Upper lobe of right lung (tissue), 1 donor: ENCODE results near the gene METTL16. TPM values are rescaled to one million over a fixed set of nuclear protein-coding genes. Genes with fewer than 3 reads are reported as not detected.

Source experiments
- ATAC-seq: fragments of 200-7000 bp; cut with Tn5 transposase; one replicate; pipeline ENCODE4 v1.9.1; 2020; ENCODE audit warnings: mild to moderate bottlenecking, moderate library complexity
- DNase-seq: peaks from one replicate; pipeline ENCODE4 v3.0.0-alpha.2; 2020
- H3K27ac ChIP-seq: fragments of 200-600 bp; one replicate; pipeline ENCODE4 v1.8.0; 2022
- H3K27me3 ChIP-seq: fragments of 200-600 bp; one replicate; pipeline ENCODE4 v1.8.0; 2022; ENCODE audit warnings: mild to moderate bottlenecking
- H3K36me3 ChIP-seq: fragments of 200-600 bp; one replicate; pipeline ENCODE4 v1.8.0; 2022
- H3K4me1 ChIP-seq: fragments of 200-600 bp; one replicate; pipeline ENCODE4 v1.8.0; 2022
- H3K4me3 ChIP-seq: fragments of 200-600 bp; one replicate; pipeline ENCODE4 v1.8.0; 2022; ENCODE audit warnings: mild to moderate bottlenecking
- H3K9me3 ChIP-seq: fragments of 200-600 bp; one replicate; pipeline ENCODE4 v1.8.0; 2022
- intact Hi-C: fragments of 100-400 bp; cut with DNase I; formaldehyde crosslinking; loops from one replicate; pipeline ENCODE4 v1.11.0; 2022
- total RNA-seq: library from RNA; stranded (reverse); fragmentation: NEBNext Ultra II Directional; extraction: Animal tissue kit (Norgen Biotek cat#: 25700); gene quantifications from one replicate; pipeline ENCODE4 v1.2.1, GENCODE V29; 2021
- TF ChIP-seq, protein P1 (sequence below): fragments of 200-600 bp; IDR thresholded peaks from one replicate; pipeline ENCODE4 v1.8.0; 2022; ENCODE audit warnings: antibody characterized with exemption
- donor health status: DM: no; HTN: yes; CAD: no; lungs with severe emphysema.

The METTL16 gene
- total RNA-seq, 1 donor from 2014 or later = 30.0 TPM

DNA sequence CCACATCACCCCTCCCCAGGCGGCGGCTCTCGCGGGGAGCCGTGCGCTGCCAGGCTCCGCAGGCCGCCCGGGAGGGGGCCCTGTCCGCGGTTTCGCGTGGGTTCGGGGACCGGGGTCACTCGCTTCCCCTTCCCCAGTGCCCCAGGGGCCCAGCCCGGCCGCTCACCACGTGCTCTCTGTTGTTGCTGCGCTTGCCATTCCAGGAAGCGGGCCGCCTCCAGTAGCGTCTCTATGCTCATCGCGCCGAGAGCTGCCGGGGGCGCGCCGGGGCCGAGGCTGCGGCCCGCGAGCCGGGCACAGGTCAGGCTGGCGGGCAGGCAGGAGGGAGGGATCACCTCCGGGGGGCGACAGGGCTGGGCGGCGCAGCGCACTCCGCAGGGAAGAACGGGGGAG is 111.2 kb downstream of the METTL16 start:
- Histone ChIP-seq H3K27ac (peak overlapping the region; percentile 95), H3K4me3 (peak overlapping the region; percentile 72), H3K36me3 (no peaks in the 10 kb centered on the region), H3K27me3 (no peaks in the 10 kb centered on the region), H3K9me3 (no peaks in the 10 kb centered on the region), H3K4me1 (peaks cover 61% of the 10 kb centered on the region)
- intact Hi-C loops = no loop called here
- TF ChIP-seq, protein P1, sequence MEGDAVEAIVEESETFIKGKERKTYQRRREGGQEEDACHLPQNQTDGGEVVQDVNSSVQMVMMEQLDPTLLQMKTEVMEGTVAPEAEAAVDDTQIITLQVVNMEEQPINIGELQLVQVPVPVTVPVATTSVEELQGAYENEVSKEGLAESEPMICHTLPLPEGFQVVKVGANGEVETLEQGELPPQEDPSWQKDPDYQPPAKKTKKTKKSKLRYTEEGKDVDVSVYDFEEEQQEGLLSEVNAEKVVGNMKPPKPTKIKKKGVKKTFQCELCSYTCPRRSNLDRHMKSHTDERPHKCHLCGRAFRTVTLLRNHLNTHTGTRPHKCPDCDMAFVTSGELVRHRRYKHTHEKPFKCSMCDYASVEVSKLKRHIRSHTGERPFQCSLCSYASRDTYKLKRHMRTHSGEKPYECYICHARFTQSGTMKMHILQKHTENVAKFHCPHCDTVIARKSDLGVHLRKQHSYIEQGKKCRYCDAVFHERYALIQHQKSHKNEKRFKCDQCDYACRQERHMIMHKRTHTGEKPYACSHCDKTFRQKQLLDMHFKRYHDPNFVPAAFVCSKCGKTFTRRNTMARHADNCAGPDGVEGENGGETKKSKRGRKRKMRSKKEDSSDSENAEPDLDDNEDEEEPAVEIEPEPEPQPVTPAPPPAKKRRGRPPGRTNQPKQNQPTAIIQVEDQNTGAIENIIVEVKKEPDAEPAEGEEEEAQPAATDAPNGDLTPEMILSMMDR = no peak
- ATAC-seq (no peak), DNase-seq (peak; percentile 89)

DNA sequence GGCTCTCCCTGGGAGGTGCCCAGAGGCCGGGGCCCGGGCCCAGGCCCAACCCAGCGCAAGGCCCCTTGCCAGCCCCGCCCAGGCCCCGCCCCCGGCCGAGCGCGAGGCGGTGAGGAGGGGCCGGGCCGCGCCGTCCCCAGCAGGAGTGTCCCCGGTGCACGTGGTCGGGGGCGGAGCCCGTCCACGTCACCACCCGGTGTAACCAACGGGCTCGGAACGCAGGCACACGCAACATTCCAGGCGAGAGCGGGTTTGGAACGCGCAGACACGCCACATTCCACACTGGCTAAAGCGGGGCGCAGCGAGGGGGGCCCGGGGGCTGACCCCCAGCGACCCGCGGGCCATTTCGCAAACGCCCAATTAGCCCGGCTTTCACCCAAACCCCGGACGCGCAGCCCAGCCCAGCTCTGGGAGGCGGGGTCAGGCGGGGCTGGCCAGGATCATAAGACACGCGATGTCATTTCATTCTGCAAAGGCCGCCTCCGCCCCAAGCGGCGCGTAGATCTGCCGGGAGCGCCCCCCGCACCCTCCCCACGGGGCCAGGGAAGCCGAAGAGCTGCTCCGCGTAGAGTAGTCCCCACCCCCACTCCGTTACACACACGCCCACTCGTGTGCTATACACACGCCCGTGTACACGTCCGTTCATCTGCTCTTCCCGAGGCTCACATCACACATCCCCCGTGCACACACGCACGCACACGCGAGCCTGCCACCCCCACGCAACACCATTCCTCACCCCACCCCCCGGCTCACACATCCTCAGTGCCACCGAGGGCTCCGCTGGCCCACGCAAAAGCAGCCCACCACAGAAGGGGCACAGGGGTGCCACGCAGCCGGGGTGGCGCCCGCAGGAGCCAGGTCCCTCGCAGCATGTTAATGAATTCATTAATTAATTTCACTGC is 111.9 kb downstream of the METTL16 start:
- Histone ChIP-seq H3K4me1 (peaks cover 62% of the 10 kb centered on the region), H3K9me3 (no peaks in the 10 kb centered on the region), H3K27ac (peak overlapping the region; percentile 95), H3K27me3 (no peaks in the 10 kb centered on the region), H3K36me3 (no peaks in the 10 kb centered on the region), H3K4me3 (peak overlapping the region; percentile 72)
- ATAC-seq (peak; percentile 72), DNase-seq (peak; percentile 99)
- intact Hi-C loops = no loop called here
- TF ChIP-seq, protein P1 = no peak

- intact Hi-C loops = no loop called here
- ATAC-seq (peak; percentile 1), DNase-seq (peak; percentile 88)
- TF ChIP-seq, protein P1 = no peak
- H3K27me3 ChIP-seq = no peaks in the 10 kb centered on the region
- H3K9me3 ChIP-seq = no peaks in the 10 kb centered on the region
- H3K4me1 ChIP-seq = peaks cover 60% of the 10 kb centered on the region
- H3K27ac ChIP-seq = peak overlapping the region; percentile 95
- H3K4me3 ChIP-seq = peak overlapping the region; percentile 72
- no peaks in the 10 kb centered on the region for H3K36me3 ChIP-seq
Measured at GRCh38 chr17:2398655-2399571, 112.8 kb downstream of the METTL16 start.

DNA sequence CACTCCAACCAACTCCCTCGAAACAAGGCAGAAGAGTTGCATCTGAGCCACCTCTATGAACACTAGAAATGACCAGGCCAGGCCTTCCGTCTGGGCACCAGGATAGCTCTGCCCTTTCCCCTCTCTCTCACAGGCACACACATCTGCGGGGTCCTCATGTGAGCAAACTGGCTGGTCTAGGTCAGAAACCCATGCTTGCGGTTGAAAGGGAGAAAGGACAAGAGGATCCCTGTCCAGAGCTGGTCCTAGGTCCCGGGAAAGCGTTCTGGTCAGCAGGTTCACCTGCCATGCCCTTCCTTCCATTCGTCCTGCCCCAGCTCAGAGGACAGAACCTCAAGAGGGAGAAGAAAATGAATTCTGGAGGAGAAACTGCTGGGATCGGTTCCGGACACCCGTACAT is 113.5 kb downstream of the METTL16 start:
- H3K27me3 ChIP-seq = no peaks in the 10 kb centered on the region
- H3K9me3 ChIP-seq = no peaks in the 10 kb centered on the region
- intact Hi-C loops = no loop called here
- H3K4me1 ChIP-seq = peaks cover 53% of the 10 kb centered on the region
- peak overlapping the region; percentile 72 for H3K4me3 ChIP-seq
- ATAC-seq = no peak
- H3K27ac ChIP-seq = peak overlapping the region; percentile 95
- DNase-seq = no peak
- TF ChIP-seq, protein P1 = no peak
- no peaks in the 10 kb centered on the region for H3K36me3 ChIP-seq

GRCh38 chr17:2397247-2398171 is 114.2 kb downstream of the METTL16 start:
- intact Hi-C loops = no loop called here
- H3K27ac ChIP-seq = peak overlapping the region; percentile 95
- no peaks in the 10 kb centered on the region for H3K36me3 ChIP-seq
- H3K4me1 ChIP-seq = peaks cover 47% of the 10 kb centered on the region
- no peaks in the 10 kb centered on the region for H3K27me3 ChIP-seq
- TF ChIP-seq, protein P1 = no peak
- no peak for ATAC-seq
- peak overlapping the region; percentile 46 for H3K4me3 ChIP-seq
- peak; percentile 64 for DNase-seq
- H3K9me3 ChIP-seq = no peaks in the 10 kb centered on the region
